Measurements from ENCODE around the gene KIF1B. TPM values are rescaled to one million over a fixed set of nuclear protein-coding genes. Genes with fewer than 3 reads are reported as not detected.

KIF1B gene
- total RNA-seq, 1 experiment from 2014 or later, result 57.7 TPM

- H3K4me3 Mint-ChIP-seq, result no peak overlapping the region; a peak in 1 of 5 replicates
- Histone ChIP-seq H2BK5ac (ENCODE audit: insufficient read length, low read length) (no peak overlapping the region), H4K91ac (ENCODE audit: insufficient read length, low read depth, low read length) (no peak overlapping the region), H2AK5ac (ENCODE audit: insufficient read length, low read length) (no peak overlapping the region), H3K9me3 (ENCODE audit: control insufficient read depth, low read depth, low read length) (no peaks in the 10 kb centered on the region), H3K23me2 (ENCODE audit: insufficient read length, low read depth, low read length, poor library complexity, severe bottlenecking) (no peaks in the 10 kb centered on the region), H4K8ac (replicated peaks; ENCODE audit: insufficient read length, low read depth, low read length) (no peak overlapping the region), H2AFZ (ENCODE audit: low read length) (no peak overlapping the region), H3K79me2 (ENCODE audit: insufficient read depth, low read length) (no peaks in the 10 kb centered on the region), H3K4ac (ENCODE audit: low read depth, low read length) (no peak overlapping the region), H4K5ac (ENCODE audit: insufficient read length, low read depth, low read length) (no peak overlapping the region), H3K27me3 (ENCODE audit: insufficient read depth, low read length) (no peaks in the 10 kb centered on the region), H3T11ph (ENCODE audit: low read length) (no peak overlapping the region), H3K56ac (ENCODE audit: insufficient read length, low read depth, low read length) (no peak overlapping the region), H3K9ac (ENCODE audit: extremely low read depth, insufficient read length, low read length) (no peak overlapping the region), H2BK15ac (ENCODE audit: low read depth, low read length) (no peak overlapping the region), H4K20me1 (ENCODE audit: control insufficient read depth, insufficient read depth, insufficient read length) (no peaks in the 10 kb centered on the region), H2BK120ac (ENCODE audit: low read depth, low read length, poor library complexity, severe bottlenecking) (no peak overlapping the region), H3K4me1 (ENCODE audit: insufficient read depth, low read length) (no peaks in the 10 kb centered on the region), H3K4me2 (ENCODE audit: insufficient read depth, insufficient read length, low read length) (no peak overlapping the region), H3K18ac (ENCODE audit: insufficient read length, low read depth, low read length) (no peak overlapping the region), H2BK20ac (ENCODE audit: low read depth, low read length, poor library complexity, severe bottlenecking) (no peak overlapping the region), H3K14ac (ENCODE audit: insufficient read depth, low read length) (no peak overlapping the region), H3K27ac (ENCODE audit: insufficient read length, low read depth, low read length) (no peak overlapping the region), H3K23ac (ENCODE audit: insufficient read length, low read depth, low read length) (no peak overlapping the region), H3K79me1 (ENCODE audit: insufficient read depth, low read depth, low read length, poor library complexity, severe bottlenecking) (no peaks in the 10 kb centered on the region), H2BK12ac (ENCODE audit: insufficient read length, low read depth, low read length) (no peak overlapping the region)
- H3K4me1 Mint-ChIP-seq, result peaks cover 6 to 19% of the 10 kb centered on the region in 2 experiments
- DNase-seq, result no peak
- TF ChIP-seq CTCF (conservative IDR thresholded peaks at IDR 0.05), result no peak
- H3K27ac Mint-ChIP-seq, result peak overlapping the region; percentile 70 to 87 (median 82); a peak in 4 of 7 replicates
- H3K27me3 Mint-ChIP-seq (ENCODE audit: low read depth), result no peaks in the 10 kb centered on the region
- no CpG with 5 or more reads among the region's 3 CpGs for WGBS (ENCODE audit: extremely low coverage, insufficient read length, low lambda C conversion rate)
- no peaks in the 10 kb centered on the region for H3K9me3 Mint-ChIP-seq
- H3K36me3 Mint-ChIP-seq (ENCODE audit: insufficient read depth in 1 of 3, low read depth in 3 of 3), result peaks cover 13 to 62% (median 54%) of the 10 kb centered on the region in 3 experiments; a peak in 6 of 7 replicates
These were observed 127.1 kb downstream of the KIF1B start for GRCh38 chr1:10337436-10337835.
